ENCODE measurements around the gene NFIB. TPM values are rescaled to one million over a fixed set of nuclear protein-coding genes. Genes with fewer than 3 reads are reported as not detected.

The NFIB gene
- polyA plus RNA-seq, 1 of the 3 experiments (the other 2 are of a cell fraction): 9.2 TPM

DNA sequence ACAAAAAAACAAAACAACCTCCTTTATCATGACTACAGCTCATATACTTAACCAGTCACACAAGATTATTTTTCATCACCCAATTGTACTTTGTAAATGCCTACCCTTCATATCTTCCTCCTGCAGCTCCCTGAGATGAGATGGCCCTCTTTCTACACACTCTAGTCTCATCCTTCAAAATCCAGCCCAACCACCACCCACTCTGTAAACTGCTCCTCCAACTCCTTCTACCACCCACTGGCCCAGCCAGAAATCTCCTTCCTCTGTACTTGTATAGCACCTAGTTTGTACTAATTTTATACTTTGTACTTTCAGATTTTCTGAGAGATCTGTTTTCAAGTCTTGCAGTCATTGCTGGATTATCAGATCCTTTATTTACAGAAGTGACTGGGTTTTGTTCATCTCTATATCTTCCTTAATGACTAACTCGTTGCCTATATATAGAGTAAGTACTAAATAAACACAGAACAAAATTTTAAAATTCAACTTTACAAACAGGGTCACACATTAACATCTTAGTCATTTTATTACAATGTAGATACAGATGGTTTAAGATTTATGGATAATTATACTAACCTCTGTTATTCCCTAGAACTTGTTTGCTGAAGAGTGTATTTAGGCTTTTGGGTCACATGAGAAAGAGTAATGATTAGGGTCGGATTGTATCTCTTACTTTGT, 155.7 kb downstream of the NFIB start (continued):
- TF ChIP-seq REST (IDR thresholded peaks at IDR 0.05; ENCODE audit: low read depth, low read length): no peak

- POLR2A ChIA-PET: no interaction called here
- H3K4me3 ChIP-seq (ENCODE audit: low read depth in 2 of 2, low read length in 1 of 2): no peak overlapping the region
- H3K4me2 ChIP-seq: no peak overlapping the region
- no peak overlapping the region for H3K9ac ChIP-seq
- peaks cover 8 to 12% of the 10 kb centered on the region in 2 experiments; a peak in 3 of 4 replicates for H3K4me1 ChIP-seq (ENCODE audit: control insufficient read depth in 1 of 2, insufficient read depth in 2 of 2, low read depth in 1 of 2, low read length in 1 of 2)
- 99% methylated on average over 4 of the region's 4 CpGs for WGBS (ENCODE audit: low lambda C conversion rate)
- H3K9me2 ChIP-seq: no peaks in the 10 kb centered on the region
- peaks cover 34% of the 10 kb centered on the region; the same call in 1 of the 2 replicates for H3K79me2 ChIP-seq (ENCODE audit: insufficient read depth)
- H2AFZ ChIP-seq (ENCODE audit: low read depth): no peak overlapping the region
- no peaks in the 10 kb centered on the region for H3K27me3 ChIP-seq (ENCODE audit: insufficient read depth)
- H3K9me3 ChIP-seq: no peaks in the 10 kb centered on the region
- no peaks in the 10 kb centered on the region for H3F3A ChIP-seq (replicated peaks; ENCODE audit: insufficient read depth)
- H3K27ac ChIP-seq (ENCODE audit: low read depth in 2 of 2, low read length in 1 of 2): no peak overlapping the region
- CTCF ChIA-PET: no interaction called here
- H3K36me3 ChIP-seq (replicated peaks in 1 of 2; ENCODE audit: control insufficient read depth in 1 of 2, insufficient read depth in 2 of 2, low read length in 1 of 2): peaks cover 5 to 17% of the 10 kb centered on the region in 2 experiments
- DNase-seq: no peak
- H4K20me1 ChIP-seq (ENCODE audit: insufficient read depth): no peaks in the 10 kb centered on the region
- no peak for TF ChIP-seq EZH2phosphoT487 (IDR thresholded peaks at IDR 0.05; ENCODE audit: borderline replicate concordance, low read depth)
- no peak for TF ChIP-seq SMC3 (IDR thresholded peaks at IDR 0.05; ENCODE audit: low read depth, low read length)
- TF ChIP-seq FOXJ3 (CRISPR knock-in tag; IDR thresholded peaks at IDR 0.05): no peak
- TF ChIP-seq REST (IDR thresholded peaks at IDR 0.05; ENCODE audit: low read depth, low read length): no peak
- no peak for TF ChIP-seq RXRA (IDR thresholded peaks at IDR 0.05; ENCODE audit: borderline replicate concordance, low read depth)
- no peak for TF ChIP-seq MEF2A (IDR thresholded peaks at IDR 0.05; ENCODE audit: borderline replicate concordance, low read depth)
- no peak for TF ChIP-seq PBX3 (IDR thresholded peaks at IDR 0.05)
- no peak for TF ChIP-seq FOXM1 (IDR thresholded peaks at IDR 0.05; ENCODE audit: low read depth)
- TF ChIP-seq, protein P1, sequence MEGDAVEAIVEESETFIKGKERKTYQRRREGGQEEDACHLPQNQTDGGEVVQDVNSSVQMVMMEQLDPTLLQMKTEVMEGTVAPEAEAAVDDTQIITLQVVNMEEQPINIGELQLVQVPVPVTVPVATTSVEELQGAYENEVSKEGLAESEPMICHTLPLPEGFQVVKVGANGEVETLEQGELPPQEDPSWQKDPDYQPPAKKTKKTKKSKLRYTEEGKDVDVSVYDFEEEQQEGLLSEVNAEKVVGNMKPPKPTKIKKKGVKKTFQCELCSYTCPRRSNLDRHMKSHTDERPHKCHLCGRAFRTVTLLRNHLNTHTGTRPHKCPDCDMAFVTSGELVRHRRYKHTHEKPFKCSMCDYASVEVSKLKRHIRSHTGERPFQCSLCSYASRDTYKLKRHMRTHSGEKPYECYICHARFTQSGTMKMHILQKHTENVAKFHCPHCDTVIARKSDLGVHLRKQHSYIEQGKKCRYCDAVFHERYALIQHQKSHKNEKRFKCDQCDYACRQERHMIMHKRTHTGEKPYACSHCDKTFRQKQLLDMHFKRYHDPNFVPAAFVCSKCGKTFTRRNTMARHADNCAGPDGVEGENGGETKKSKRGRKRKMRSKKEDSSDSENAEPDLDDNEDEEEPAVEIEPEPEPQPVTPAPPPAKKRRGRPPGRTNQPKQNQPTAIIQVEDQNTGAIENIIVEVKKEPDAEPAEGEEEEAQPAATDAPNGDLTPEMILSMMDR (IDR thresholded peaks at IDR 0.05): no peak
- TF ChIP-seq NFIC (IDR thresholded peaks at IDR 0.05; ENCODE audit: borderline replicate concordance): no peak
- TF ChIP-seq GATA2 (CRISPR knock-in tag; IDR thresholded peaks at IDR 0.05): no peak
- no peak for TF ChIP-seq RFX5 (IDR thresholded peaks at IDR 0.05; ENCODE audit: low read length)
- TF ChIP-seq NRF1 (IDR thresholded peaks at IDR 0.05; ENCODE audit: low read depth, low read length): no peak
- TF ChIP-seq MAX (IDR thresholded peaks at IDR 0.05; ENCODE audit: low read depth): no peak
- TF ChIP-seq, protein P2, sequence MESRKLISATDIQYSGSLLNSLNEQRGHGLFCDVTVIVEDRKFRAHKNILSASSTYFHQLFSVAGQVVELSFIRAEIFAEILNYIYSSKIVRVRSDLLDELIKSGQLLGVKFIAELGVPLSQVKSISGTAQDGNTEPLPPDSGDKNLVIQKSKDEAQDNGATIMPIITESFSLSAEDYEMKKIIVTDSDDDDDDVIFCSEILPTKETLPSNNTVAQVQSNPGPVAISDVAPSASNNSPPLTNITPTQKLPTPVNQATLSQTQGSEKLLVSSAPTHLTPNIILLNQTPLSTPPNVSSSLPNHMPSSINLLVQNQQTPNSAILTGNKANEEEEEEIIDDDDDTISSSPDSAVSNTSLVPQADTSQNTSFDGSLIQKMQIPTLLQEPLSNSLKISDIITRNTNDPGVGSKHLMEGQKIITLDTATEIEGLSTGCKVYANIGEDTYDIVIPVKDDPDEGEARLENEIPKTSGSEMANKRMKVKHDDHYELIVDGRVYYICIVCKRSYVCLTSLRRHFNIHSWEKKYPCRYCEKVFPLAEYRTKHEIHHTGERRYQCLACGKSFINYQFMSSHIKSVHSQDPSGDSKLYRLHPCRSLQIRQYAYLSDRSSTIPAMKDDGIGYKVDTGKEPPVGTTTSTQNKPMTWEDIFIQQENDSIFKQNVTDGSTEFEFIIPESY (IDR thresholded peaks at IDR 0.05; ENCODE audit: borderline replicate concordance, low read depth): no peak
- TF ChIP-seq TAF1 (IDR thresholded peaks at IDR 0.05; ENCODE audit: borderline replicate concordance, low read depth, low read length): no peak
- no peak for TF ChIP-seq SIN3A (IDR thresholded peaks at IDR 0.05; ENCODE audit: borderline replicate concordance, low read depth, low read length)
- TF ChIP-seq RAD21 (IDR thresholded peaks at IDR 0.05; ENCODE audit: low read length): no peak
Observed at GRCh38 chr9:14157191-14157590, 156.8 kb downstream of the NFIB start.

Data from SK-N-SH (cell line).